ENCODE data around the gene PEAR1.

DNA sequence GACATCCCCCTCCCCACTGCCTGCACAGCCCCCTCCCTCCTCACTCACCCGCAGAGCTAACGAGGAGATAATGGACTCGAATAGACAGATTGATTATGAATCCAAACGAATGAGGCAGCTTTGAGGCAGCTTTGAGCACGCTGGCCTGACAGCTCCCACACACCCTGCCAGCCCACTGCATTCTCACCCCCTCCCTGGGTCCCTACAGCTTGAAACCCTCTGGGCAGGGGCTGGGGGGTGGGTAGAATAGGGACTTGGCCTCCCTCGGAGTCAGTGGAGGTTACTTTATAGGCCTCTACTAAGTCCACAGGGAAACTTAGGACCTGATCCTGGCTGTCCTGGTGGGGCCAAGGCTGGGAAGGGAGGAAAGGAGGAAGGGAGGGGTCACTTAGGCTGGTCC lies 30.9 kb upstream of the PEAR1 start:
- no peak for TF ChIP-seq POLR2A (IDR thresholded peaks at IDR 0.05; ENCODE audit: extremely low read depth, insufficient read length)
- TF ChIP-seq CTCF (IDR thresholded peaks at IDR 0.05; ENCODE audit: low read depth, low read length), result no peak

All from NB4 (cell line).